HK-2 (cell line): ENCODE data around the gene ZSWIM8.
A peak's percentile ranks its signal among the peaks of the same experiment; 100 is the strongest.
"Not testable (repeated sequence)": the region's sequence is repeated elsewhere in the genome, so short reads cannot be mapped to it uniquely, and the experiment has no call there.

Experiments used
- DNase-seq: peaks from one replicate; pipeline ENCODE4 v3.0.0-alpha.2; 2018; ENCODE audit not compliant: unreplicated experiment

ZSWIM8 gene

GRCh38 chr10:73814276-73814895 lies 29.0 kb downstream of the ZSWIM8 start:
- no peak for DNase-seq

- peak; percentile 26 for DNase-seq
Measured at GRCh38 chr10:73814896-73815718, 29.7 kb downstream of the ZSWIM8 start.

- no peak for DNase-seq
Measured at GRCh38 chr10:73815719-73816030, 30.3 kb downstream of the ZSWIM8 start.

- no peak for DNase-seq
Measured at GRCh38 chr10:73816917-73817729, 31.7 kb downstream of the ZSWIM8 start.

GRCh38 chr10:73817826-73818225 lies 32.4 kb downstream of the ZSWIM8 start:
- no peak for DNase-seq

- no peak for DNase-seq
Measured at GRCh38 chr10:73818402-73818801, 33.0 kb downstream of the ZSWIM8 start.

- DNase-seq: no peak
Measured at GRCh38 chr10:73819081-73819480, 33.7 kb downstream of the ZSWIM8 start.

- DNase-seq: no peak
Measured at GRCh38 chr10:73819513-73820093, 34.2 kb downstream of the ZSWIM8 start.

- DNase-seq: no peak
Measured at GRCh38 chr10:73823391-73823790, 38.0 kb downstream of the ZSWIM8 start.

- DNase-seq: no peak
Measured at GRCh38 chr10:73824146-73824725, 38.8 kb downstream of the ZSWIM8 start.

- DNase-seq: peak; percentile 86
Measured at GRCh38 chr10:73827346-73828089, 42.1 kb downstream of the ZSWIM8 start.

- peak; percentile 17 for DNase-seq
Measured at GRCh38 chr10:73828161-73828560, 42.8 kb downstream of the ZSWIM8 start.

GRCh38 chr10:73829090-73829489 lies 43.7 kb downstream of the ZSWIM8 start:
- DNase-seq: not testable (repeated sequence)

GRCh38 chr10:73836427-73836980 lies 51.1 kb downstream of the ZSWIM8 start:
- no peak for DNase-seq

GRCh38 chr10:73837072-73837471 lies 51.7 kb downstream of the ZSWIM8 start:
- no peak for DNase-seq

GRCh38 chr10:73838008-73838567 lies 52.7 kb downstream of the ZSWIM8 start:
- DNase-seq: no peak

GRCh38 chr10:73838827-73839226 lies 53.4 kb downstream of the ZSWIM8 start:
- DNase-seq: no peak

- no peak for DNase-seq
Measured at GRCh38 chr10:73839276-73839966, 54.0 kb downstream of the ZSWIM8 start.

GRCh38 chr10:73840056-73840402 lies 54.6 kb downstream of the ZSWIM8 start:
- no peak for DNase-seq
